Measurements from ENCODE around the gene FLNB. TPM values are rescaled to one million over a fixed set of nuclear protein-coding genes. Genes with fewer than 3 reads are reported as not detected.

FLNB gene
- total and polyA plus RNA-seq, 9 of the 15 experiments (the other 6 are each of a cell fraction or from before 2014, with no cell fraction given), result 9.4 to 48.1 (median 25.6) TPM

DNA sequence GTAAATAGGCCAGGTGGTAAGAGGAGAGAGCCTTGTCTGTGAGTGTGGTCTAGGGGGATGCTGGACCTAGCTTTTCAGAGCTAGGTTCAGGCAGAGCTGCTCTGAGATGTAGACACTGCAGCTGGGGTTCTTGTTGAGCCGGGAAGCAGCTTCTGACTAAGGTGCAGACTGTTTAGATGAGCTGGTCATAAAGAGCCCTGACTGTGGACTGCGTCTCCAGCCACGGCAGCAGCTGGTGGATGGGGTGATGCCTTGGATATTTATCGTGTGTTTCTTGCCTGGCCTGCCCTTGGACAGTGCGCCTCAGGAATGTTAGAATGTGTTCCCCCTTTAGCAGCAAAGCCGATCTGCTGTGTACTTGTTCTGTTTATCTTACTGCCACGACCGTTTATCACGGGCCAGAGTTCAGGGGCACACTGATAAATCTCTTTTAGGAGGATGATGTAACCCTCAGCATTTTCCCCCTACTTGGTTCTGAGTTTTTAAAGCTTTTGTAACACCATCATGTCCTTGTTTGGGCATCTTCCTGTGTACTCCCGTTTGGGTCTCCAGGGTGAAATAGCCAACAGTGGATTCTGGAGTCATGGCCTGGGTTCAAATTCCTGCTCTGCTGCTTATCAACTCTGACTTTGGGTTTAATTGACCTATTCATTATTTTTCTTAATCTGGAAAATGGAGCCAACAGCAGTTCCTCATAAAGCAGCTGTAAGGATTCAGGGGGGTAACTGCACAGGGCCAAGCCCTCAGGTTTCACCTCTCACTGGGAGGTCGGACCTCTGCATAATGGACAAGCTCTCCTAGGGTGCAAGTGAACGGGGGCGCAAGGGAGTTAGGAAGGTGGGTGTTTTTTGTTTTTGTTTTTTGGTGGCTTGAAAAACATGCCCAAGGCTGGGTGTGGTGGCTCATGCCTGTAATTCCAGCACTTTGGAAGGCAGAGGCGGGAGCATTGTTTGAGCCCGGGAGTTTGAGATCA, 51.4 kb downstream of the FLNB start (continued):
- TF ChIP-seq ZNF175 (CRISPR knock-in tag; IDR thresholded peaks at IDR 0.05; ENCODE audit: low read depth) (peak; percentile 79), ZNF318 (IDR thresholded peaks at IDR 0.05; ENCODE audit: borderline replicate concordance in 1 of 2, low read depth in 1 of 2) (peak in 1 of 2 experiments; percentile 71; a peak in 1 of 4 replicates), ETV6 (IDR thresholded peaks at IDR 0.05; ENCODE audit: borderline replicate concordance in 1 of 2, low read depth in 2 of 2, low read length in 1 of 2) (no peak), ETV6 (CRISPR knock-in tag; IDR thresholded peaks at IDR 0.05; ENCODE audit: borderline replicate concordance) (no peak), THRB (CRISPR knock-in tag; conservative IDR thresholded peaks at IDR 0.05) (no peak), SMAD4 (CRISPR knock-in tag; conservative IDR thresholded peaks at IDR 0.05) (peak; percentile 66), U2AF1 (optimal IDR thresholded peaks at IDR 0.05; ENCODE audit: low read depth, low read length) (no peak), SP2 (IDR thresholded peaks at IDR 0.05; ENCODE audit: extremely low read depth, low read depth, low read length, poor library complexity, severe bottlenecking) (no peak), KHSRP (IDR thresholded peaks at IDR 0.05) (no peak), HDAC1 (IDR thresholded peaks at IDR 0.05) (peak in 1 of 2 experiments; percentile 37; a peak in 1 of 4 replicates), USF2 (CRISPR knock-in tag; IDR thresholded peaks at IDR 0.05) (no peak), ZNF57 (CRISPR knock-in tag; IDR thresholded peaks at IDR 0.05) (no peak)
- TF ChIP-seq, protein P1, sequence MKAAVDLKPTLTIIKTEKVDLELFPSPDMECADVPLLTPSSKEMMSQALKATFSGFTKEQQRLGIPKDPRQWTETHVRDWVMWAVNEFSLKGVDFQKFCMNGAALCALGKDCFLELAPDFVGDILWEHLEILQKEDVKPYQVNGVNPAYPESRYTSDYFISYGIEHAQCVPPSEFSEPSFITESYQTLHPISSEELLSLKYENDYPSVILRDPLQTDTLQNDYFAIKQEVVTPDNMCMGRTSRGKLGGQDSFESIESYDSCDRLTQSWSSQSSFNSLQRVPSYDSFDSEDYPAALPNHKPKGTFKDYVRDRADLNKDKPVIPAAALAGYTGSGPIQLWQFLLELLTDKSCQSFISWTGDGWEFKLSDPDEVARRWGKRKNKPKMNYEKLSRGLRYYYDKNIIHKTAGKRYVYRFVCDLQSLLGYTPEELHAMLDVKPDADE (conservative IDR thresholded peaks at IDR 0.05; ENCODE audit: control insufficient read depth, low read depth, low read length), result no peak

Data from K562 (cell line).